Tibial nerve (tissue), 4 donors: ENCODE results near the gene APLP2. TPM values are rescaled to one million over a fixed set of nuclear protein-coding genes. Genes with fewer than 3 reads are reported as not detected.

Source experiments
- DNase-seq, 2 donors: peaks; one replicate each; pipeline ENCODE4 v3.0.0-alpha.2; 2019; ENCODE audit warnings: low spot score in 2 of 2
- H3K27ac ChIP-seq, 4 donors: fragments of 200-600 bp; sonication (generic) in 3 of 4; one replicate each; pipeline ENCODE4 v1.5.1; 2017 to 2019; ENCODE audit warnings: mild to moderate bottlenecking in 1 of 4
- H3K27me3 ChIP-seq, 2 donors: fragments of 200-600 bp; sonication (generic) in 1 of 2; one replicate each; pipeline versions ENCODE4 v1.5.1 to v1.6.0; 2017 to 2019
- H3K36me3 ChIP-seq, 3 donors: fragments of 200-600 bp; sonication (generic); one replicate each; pipeline ENCODE4 v1.5.1; 2018 to 2019
- H3K4me1 ChIP-seq, 4 donors: fragments of 200-600 bp; sonication (generic) in 3 of 4; one replicate each; pipeline ENCODE4 v1.5.1; 2017 to 2019
- H3K4me3 ChIP-seq, 4 donors: fragments of 200-600 bp; sonication (generic) in 3 of 4; one replicate each; pipeline ENCODE4 v1.5.1; 2017 to 2019; ENCODE audit warnings: mild to moderate bottlenecking in 1 of 4, moderate library complexity in 1 of 4
- H3K9me3 ChIP-seq, 4 donors: fragments of 200-600 bp; sonication (generic) in 3 of 4; one replicate each; pipeline ENCODE4 v1.5.1; 2017 to 2019
- CTCF ChIP-seq, 5 experiments: fragments of 200-600 bp in 3 of 5; fragments of 450-650 bp in 2 of 5; sonication (generic) in 3 of 5; IDR thresholded peaks; one replicate each; pipeline ENCODE4 v1.5.1; 2016 to 2019; ENCODE audit warnings: antibody characterized with exemption in 5 of 5, mild to moderate bottlenecking in 3 of 5, moderate library complexity in 2 of 5
- EP300 ChIP-seq, 2 donors: sonication (generic); formaldehyde crosslinking; IDR thresholded peaks; one replicate each; pipeline ENCODE4 v1.6.1; 2017; ENCODE audit warnings: antibody characterized with exemption in 2 of 2, mild to moderate bottlenecking in 1 of 2
- POLR2A ChIP-seq, 2 donors: fragments of 450-650 bp; IDR thresholded peaks; one replicate each; pipeline ENCODE4 v1.6.1; 2017; ENCODE audit warnings: antibody characterized with exemption in 2 of 2, mild to moderate bottlenecking in 2 of 2, moderate library complexity in 2 of 2
- WGBS, 2 donors: methylation state at CpG; one replicate each; pipeline ENCODE4 v1.1.5; 2018; 5-methylcytosine and 5-hydroxymethylcytosine counted together
- total RNA-seq, 4 donors: library from RNA; depleted of rRNA; stranded (reverse); fragments of >200 nt; gene quantifications; one replicate each; pipeline ENCODE4 v1.1.0, GENCODE V29; 2016

The APLP2 gene
- total RNA-seq, 4 donors from 2014 or later, result 200 to 229 (median 212) TPM

GRCh38 chr11:130077671-130078070, 8.0 kb downstream of the APLP2 start:
- no peaks in the 10 kb centered on the region for H3K9me3 ChIP-seq
- H3K4me3 ChIP-seq, result no peak overlapping the region
- H3K27ac ChIP-seq, result no peak overlapping the region
- DNase-seq, result no peak
- H3K36me3 ChIP-seq, result peaks cover 0 to 3% (median 0%) of the 10 kb centered on the region in 3 donors
- no peak for TF ChIP-seq EP300 (IDR thresholded peaks at IDR 0.05)
- H3K4me1 ChIP-seq, result peaks cover 0 to 4% (median 0%) of the 10 kb centered on the region in 4 donors
- no peaks in the 10 kb centered on the region for H3K27me3 ChIP-seq

- Histone ChIP-seq H3K4me1 (no peaks in the 10 kb centered on the region), H3K4me3 (no peak overlapping the region), H3K9me3 (no peaks in the 10 kb centered on the region), H3K27ac (no peak overlapping the region), H3K36me3 (peaks cover 0 to 3% (median 0%) of the 10 kb centered on the region in 3 donors), H3K27me3 (no peaks in the 10 kb centered on the region)
- TF ChIP-seq POLR2A (IDR thresholded peaks at IDR 0.05) (no peak), CTCF (IDR thresholded peaks at IDR 0.05) (no peak), EP300 (IDR thresholded peaks at IDR 0.05) (no peak)
- WGBS, 2 donors, result 79 to 85% methylated on average over 6 of the region's 6 CpGs
- no peak for DNase-seq
These were observed 8.4 kb downstream of the APLP2 start for GRCh38 chr11:130078080-130078479.

DNA sequence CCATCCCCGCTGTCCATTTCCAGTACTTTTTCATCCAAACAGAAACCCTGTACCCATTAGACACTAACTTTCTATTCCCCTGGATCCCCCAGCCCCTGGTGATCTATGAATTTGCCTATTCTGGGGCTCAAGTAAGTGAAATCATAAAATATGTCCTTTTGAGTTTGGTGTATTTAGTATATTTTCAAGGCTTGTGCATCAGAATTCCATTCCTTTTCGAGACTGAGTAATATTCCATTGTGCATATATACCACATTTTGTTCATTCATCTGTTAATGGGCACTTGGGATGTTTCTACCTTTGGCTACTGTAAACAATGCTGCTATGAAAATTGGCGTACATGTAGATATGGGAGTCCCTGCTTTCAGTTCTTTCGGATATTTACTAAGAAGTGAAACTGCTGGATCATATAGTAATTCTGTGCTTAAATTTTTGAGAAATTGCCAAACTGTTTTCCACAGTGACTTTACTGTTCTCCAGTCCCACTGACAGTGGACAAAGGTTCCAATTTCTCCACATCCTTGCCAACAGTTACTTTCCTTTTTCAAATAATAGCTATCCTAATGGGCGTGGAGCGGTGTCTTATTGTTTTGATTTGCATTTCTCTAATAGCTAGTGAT, 16.1 kb downstream of the APLP2 start:
- H3K27ac ChIP-seq, result no peak overlapping the region
- no peak overlapping the region for H3K4me3 ChIP-seq
- H3K4me1 ChIP-seq, result peaks cover 0 to 31% (median 4%) of the 10 kb centered on the region in 4 donors
- no peaks in the 10 kb centered on the region for H3K9me3 ChIP-seq
- no peak for DNase-seq
- peaks cover 0 to 3% (median 0%) of the 10 kb centered on the region in 3 donors for H3K36me3 ChIP-seq
- no peaks in the 10 kb centered on the region for H3K27me3 ChIP-seq
- no peak for TF ChIP-seq POLR2A (IDR thresholded peaks at IDR 0.05)
- no peak for TF ChIP-seq CTCF (IDR thresholded peaks at IDR 0.05)
- TF ChIP-seq EP300 (IDR thresholded peaks at IDR 0.05), result no peak
- WGBS, 2 donors, result 73 to 74% methylated on average over 6 of the region's 6 CpGs

GRCh38 chr11:130086669-130087068, 17.0 kb downstream of the APLP2 start:
- WGBS, 2 donors, result 62 to 64% methylated on average over 2 of the region's 2 CpGs
- Histone ChIP-seq H3K4me1 (peaks cover 0 to 31% (median 4%) of the 10 kb centered on the region in 4 donors), H3K9me3 (no peaks in the 10 kb centered on the region), H3K27me3 (no peaks in the 10 kb centered on the region), H3K27ac (no peak overlapping the region), H3K36me3 (peaks cover 0 to 3% (median 0%) of the 10 kb centered on the region in 3 donors), H3K4me3 (no peak overlapping the region)
- TF ChIP-seq EP300 (IDR thresholded peaks at IDR 0.05) (no peak), POLR2A (IDR thresholded peaks at IDR 0.05) (no peak), CTCF (IDR thresholded peaks at IDR 0.05) (no peak)
- no peak for DNase-seq

DNA sequence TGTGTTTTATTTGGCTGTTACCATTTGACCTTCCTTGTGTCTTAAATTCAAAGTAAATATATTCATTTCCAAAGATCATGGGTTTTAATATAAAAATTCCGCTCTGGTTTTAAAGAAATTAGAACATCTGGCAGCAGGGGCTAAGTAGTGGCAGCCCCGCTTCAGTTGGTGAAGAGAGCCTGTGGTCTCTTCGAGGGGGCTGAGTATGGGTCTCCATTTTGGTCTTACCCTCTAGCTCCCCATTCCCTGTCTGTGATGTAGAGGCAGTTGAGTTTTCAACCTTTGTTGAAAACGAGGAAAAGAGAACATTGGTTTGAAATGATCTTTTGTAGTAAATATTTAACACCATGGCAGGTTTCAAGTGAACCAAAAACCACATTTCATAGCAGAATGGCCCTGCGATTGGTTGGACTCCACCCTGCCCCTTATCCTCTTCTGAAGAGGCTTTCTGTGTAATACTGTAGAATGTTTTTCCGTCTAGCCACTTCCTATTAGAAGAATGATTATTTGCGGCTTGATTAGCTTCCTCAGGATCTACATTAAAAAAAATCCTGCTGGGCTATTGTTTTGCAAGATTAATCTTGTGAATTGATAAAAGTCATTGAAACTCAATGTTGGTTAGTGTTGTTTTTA, 17.7 kb downstream of the APLP2 start:
- Histone ChIP-seq H3K27me3 (no peaks in the 10 kb centered on the region), H3K4me3 (no peak overlapping the region), H3K4me1 (peaks cover 0 to 31% (median 4%) of the 10 kb centered on the region in 4 donors), H3K27ac (no peak overlapping the region), H3K36me3 (peaks cover 0 to 2% (median 0%) of the 10 kb centered on the region in 3 donors), H3K9me3 (no peaks in the 10 kb centered on the region)
- DNase-seq, result no peak
- TF ChIP-seq CTCF (IDR thresholded peaks at IDR 0.05) (no peak), EP300 (IDR thresholded peaks at IDR 0.05) (no peak), POLR2A (IDR thresholded peaks at IDR 0.05) (no peak)
- 73 to 74% methylated on average over 7 of the region's 7 CpGs for WGBS, 2 donors
